Endothelial cell of umbilical vein (primary cell): ENCODE measurements around the gene COL6A3. TPM values are rescaled to one million over a fixed set of nuclear protein-coding genes. Genes with fewer than 3 reads are reported as not detected.

Source experiments
- BruUV-seq: library from RNA; stranded (reverse); fragments of 400-500 nt; replicated peaks from 2 replicates; lab custom pipeline; 2021; lab: Mats Ljungman, UMichigan
- CTCF ChIA-PET: fragments of 300-600, 350-600 bp; sonication (Branson Sonifier 250); formaldehyde crosslinking; loops from one replicate; lab custom pipeline; 2021; ENCODE audit warnings: antibody characterized with exemption, inconsistent platforms; lab: Charles Lee
- POLR2A ChIA-PET: fragments of 300-600, 350-600 bp; sonication (Branson Sonifier 250); formaldehyde crosslinking; loops from one replicate; lab custom pipeline; 2021; ENCODE audit warnings: antibody characterized with exemption, inconsistent platforms; lab: Charles Lee
- DNase-seq: peaks from one replicate; pipeline ENCODE4 v3.0.0-alpha.2; 2011; ENCODE audit warnings: low read depth, low spot score
- FAIRE-seq: peaks from 2 replicates; lab custom pipeline; 2011; peaks lifted over from hg19 to GRCh38; lab: Jason Lieb, UNC
- H2AFZ ChIP-seq: 2 replicates; pipeline ENCODE4 v1.6.0; 2012; ENCODE audit warnings: low read depth, low read length, control low read depth, inconsistent platforms
- H3K27ac ChIP-seq: 2 replicates; pipeline ENCODE4 v1.5.1; 2011; ENCODE audit warnings: low read depth, mild to moderate bottlenecking, control low read depth, low read length, moderate library complexity; ENCODE audit not compliant: insufficient read depth
- H3K27me3 ChIP-seq, 2 experiments: 2 replicates each; pipeline versions ENCODE4 v1.6.0 to v1.6.1; 2011; ENCODE audit warnings: low read length in 2 of 2, mixed read lengths in 1 of 2; ENCODE audit not compliant: control insufficient read depth in 2 of 2, insufficient read depth in 2 of 2
- H3K36me3 ChIP-seq, 2 experiments: 2 replicates in 1 of 2; 3 replicates in 1 of 2; pipeline ENCODE4 v1.5.1; 2011; ENCODE audit warnings: low read length in 2 of 2, mild to moderate bottlenecking in 1 of 2, moderate library complexity in 1 of 2; ENCODE audit not compliant: control insufficient read depth in 2 of 2, insufficient read depth in 2 of 2; ENCODE audit errors: extremely low read depth in 1 of 2
- H3K4me1 ChIP-seq: 3 replicates; pipeline ENCODE4 v1.5.1; 2011; ENCODE audit warnings: mild to moderate bottlenecking, low read length; ENCODE audit not compliant: control insufficient read depth, insufficient read depth; ENCODE audit errors: extremely low read depth
- H3K4me2 ChIP-seq: 2 replicates; pipeline ENCODE4 v1.6.1; 2011; ENCODE audit warnings: low read length, control low read depth, mixed read lengths; ENCODE audit not compliant: insufficient read depth
- H3K4me3 ChIP-seq, 3 experiments: fragments of 200-600 bp in 1 of 3; sonication (generic), shearing (Covaris generic) in 1 of 3; replicated peaks in 1 of 3; 2 replicates each; pipeline ENCODE4 v1.5.1; 2011 to 2016; ENCODE audit warnings: control low read depth in 3 of 3, low read length in 3 of 3, mild to moderate bottlenecking in 2 of 3, inconsistent platforms in 1 of 3, low read depth in 1 of 3, moderate library complexity in 1 of 3; ENCODE audit not compliant: insufficient read depth in 1 of 3
- H3K79me2 ChIP-seq: 2 replicates; pipeline ENCODE4 v1.6.0; 2012; ENCODE audit warnings: low read length, inconsistent platforms; ENCODE audit not compliant: control insufficient read depth, insufficient read depth
- H3K9ac ChIP-seq: replicated peaks from 2 replicates; pipeline ENCODE3; 2011; ENCODE audit warnings: low read length, control low read depth; ENCODE audit not compliant: insufficient read depth; ENCODE audit errors: extremely low read depth
- H3K9me1 ChIP-seq: replicated peaks from 3 replicates; pipeline ENCODE4 v1.6.0; 2011; ENCODE audit warnings: mild to moderate bottlenecking, low read length; ENCODE audit not compliant: control insufficient read depth, insufficient read depth; ENCODE audit errors: extremely low read depth
- H3K9me3 ChIP-seq: replicated peaks from 2 replicates; pipeline ENCODE4 v1.5.1; 2012; ENCODE audit warnings: low read length, inconsistent platforms; ENCODE audit not compliant: control insufficient read depth, insufficient read depth
- H4K20me1 ChIP-seq: replicated peaks from 2 replicates; pipeline ENCODE3; 2011; ENCODE audit warnings: mild to moderate bottlenecking, low read length; ENCODE audit not compliant: control insufficient read depth, insufficient read depth; ENCODE audit errors: extremely low read depth
- EZH2 ChIP-seq: IDR thresholded peaks from 2 replicates; pipeline ENCODE4 v1.6.1; 2012; ENCODE audit warnings: borderline replicate concordance, low read depth, mild to moderate bottlenecking, moderate library complexity, low read length, inconsistent platforms; ENCODE audit not compliant: severe bottlenecking
- FOS ChIP-seq: IDR thresholded peaks from 2 replicates; pipeline ENCODE4 v1.6.1; 2011; ENCODE audit warnings: mild to moderate bottlenecking, low read length, moderate library complexity, borderline replicate concordance; ENCODE audit not compliant: insufficient read depth
- GATA2 ChIP-seq: IDR thresholded peaks from 2 replicates; pipeline ENCODE4 v1.7.0; 2011; ENCODE audit warnings: low read depth, mild to moderate bottlenecking, moderate library complexity, mixed read lengths, low read length; ENCODE audit not compliant: insufficient read length, insufficient read depth
- JUN ChIP-seq: IDR thresholded peaks from 2 replicates; pipeline ENCODE4 v1.6.1; 2011; ENCODE audit warnings: borderline replicate concordance, low read depth; ENCODE audit not compliant: insufficient read length, insufficient read depth
- MYC ChIP-seq: IDR thresholded peaks from one replicate; pipeline ENCODE4 v1.6.1; 2011; ENCODE audit warnings: mild to moderate bottlenecking, low read depth, low read length
- POLR2A ChIP-seq: IDR thresholded peaks from 2 replicates; pipeline ENCODE4 v1.6.1; 2012; ENCODE audit warnings: low read depth, mild to moderate bottlenecking, control low read depth, low read length
- POLR2AphosphoS5 ChIP-seq: IDR thresholded peaks from 2 replicates; pipeline ENCODE4 v1.6.1; 2012; ENCODE audit warnings: low read depth, mild to moderate bottlenecking, control low read depth, low read length, moderate library complexity; ENCODE audit not compliant: insufficient read depth
- dilution Hi-C: fragments of 300-500 bp; cut with MboI; formaldehyde crosslinking; loops from one replicate; pipeline ENCODE4 v1.15.0; 2019; ENCODE audit warnings: low sequenced_read_pairs; ENCODE audit not compliant: extremely low pct_ligation_motif_present
- intact Hi-C: fragments of 100-400 bp; cut with micrococcal nuclease; formaldehyde crosslinking; loops from one replicate; pipeline ENCODE4 v1.10.0; 2022
- polyA plus RNA-seq, 4 experiments: library from polyadenylated mRNA; depleted of rRNA in 3 of 4; stranded (reverse) in 3 of 4; unstranded in 1 of 4; fragments of >200 nt; gene quantifications; 2 replicates each; pipeline versions ENCODE4 v1.2.1 to v1.2.3, GENCODE V29; 2011 to 2012; ENCODE audit warnings: missing spikeins in 1 of 4
- total RNA-seq: library from RNA; stranded (reverse); gene quantifications from 2 replicates; pipeline ENCODE4 v1.2.3, GENCODE V29; 2021
- TF ChIP-seq, protein P1 (sequence below), 2 donors: IDR thresholded peaks; 1 replicate in 1 of 2; 2 replicates in 1 of 2; pipeline ENCODE4 v1.5.1; 2011; ENCODE audit warnings: low read length in 2 of 2, mild to moderate bottlenecking in 2 of 2, moderate library complexity in 2 of 2, control low read depth in 1 of 2, inconsistent platforms in 1 of 2, low read depth in 1 of 2; ENCODE audit not compliant: insufficient read depth in 1 of 2; ENCODE audit errors: extremely low read depth in 1 of 2
- TF ChIP-seq, protein P2 (sequence below): IDR thresholded peaks from 2 replicates; pipeline ENCODE4 v1.6.1; 2011; ENCODE audit not compliant: insufficient read depth, insufficient read length

COL6A3 gene
- total and polyA plus RNA-seq, 2 donors (not counting 3 experiments of a cell fraction or from before 2014, with no cell fraction given): 0.03 TPM; not detected in 1

DNA sequence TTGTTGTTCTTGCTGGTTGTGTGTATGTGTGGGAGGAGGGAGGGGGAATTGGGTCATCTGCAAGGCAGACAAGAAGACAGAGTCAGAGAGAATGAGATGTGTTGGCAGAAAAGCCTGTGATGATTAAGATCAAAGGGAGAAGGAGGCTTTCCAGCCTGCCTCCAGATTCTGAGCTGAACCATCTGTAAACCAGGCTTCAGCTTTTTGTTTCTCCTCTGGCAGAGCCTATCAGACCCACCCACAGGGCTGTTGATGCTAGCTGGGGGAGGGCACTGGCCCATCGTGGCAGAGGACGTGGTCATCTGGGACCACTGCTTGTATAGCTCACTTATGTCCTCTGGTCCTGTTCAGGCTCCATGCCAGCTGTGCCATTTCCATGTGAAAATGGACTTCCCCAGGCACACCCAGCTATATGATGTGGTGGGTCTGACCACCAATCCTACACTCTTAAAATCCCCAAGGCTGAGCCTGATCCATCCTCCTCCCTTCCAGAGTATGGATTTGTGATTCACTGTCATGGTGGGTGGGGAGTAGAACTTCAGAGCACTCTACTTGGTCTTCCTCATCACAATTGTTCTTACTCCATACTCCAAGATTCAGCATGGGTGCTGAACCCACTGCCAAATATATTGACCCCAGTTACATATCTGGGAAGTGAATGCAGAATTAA, 27.8 kb upstream of the COL6A3 start:
- DNase-seq (no peak), FAIRE-seq (no peak)
- Histone ChIP-seq H3K9me3 (no peaks in the 10 kb centered on the region), H3K79me2 (no peaks in the 10 kb centered on the region), H3K9ac (no peak overlapping the region), H3K4me3 (no peak overlapping the region), H3K4me2 (no peak overlapping the region), H4K20me1 (no peaks in the 10 kb centered on the region), H2AFZ (no peak overlapping the region), H3K36me3 (no peaks in the 10 kb centered on the region), H3K27me3 (peaks cover 45 to 54% of the 10 kb centered on the region in 2 experiments), H3K9me1 (no peaks in the 10 kb centered on the region), H3K27ac (no peak overlapping the region), H3K4me1 (no peaks in the 10 kb centered on the region)
- dilution Hi-C loops: no loop called here
- no TSS peak for BruUV-seq
- TF ChIP-seq, protein P1, sequence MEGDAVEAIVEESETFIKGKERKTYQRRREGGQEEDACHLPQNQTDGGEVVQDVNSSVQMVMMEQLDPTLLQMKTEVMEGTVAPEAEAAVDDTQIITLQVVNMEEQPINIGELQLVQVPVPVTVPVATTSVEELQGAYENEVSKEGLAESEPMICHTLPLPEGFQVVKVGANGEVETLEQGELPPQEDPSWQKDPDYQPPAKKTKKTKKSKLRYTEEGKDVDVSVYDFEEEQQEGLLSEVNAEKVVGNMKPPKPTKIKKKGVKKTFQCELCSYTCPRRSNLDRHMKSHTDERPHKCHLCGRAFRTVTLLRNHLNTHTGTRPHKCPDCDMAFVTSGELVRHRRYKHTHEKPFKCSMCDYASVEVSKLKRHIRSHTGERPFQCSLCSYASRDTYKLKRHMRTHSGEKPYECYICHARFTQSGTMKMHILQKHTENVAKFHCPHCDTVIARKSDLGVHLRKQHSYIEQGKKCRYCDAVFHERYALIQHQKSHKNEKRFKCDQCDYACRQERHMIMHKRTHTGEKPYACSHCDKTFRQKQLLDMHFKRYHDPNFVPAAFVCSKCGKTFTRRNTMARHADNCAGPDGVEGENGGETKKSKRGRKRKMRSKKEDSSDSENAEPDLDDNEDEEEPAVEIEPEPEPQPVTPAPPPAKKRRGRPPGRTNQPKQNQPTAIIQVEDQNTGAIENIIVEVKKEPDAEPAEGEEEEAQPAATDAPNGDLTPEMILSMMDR (IDR thresholded peaks at IDR 0.05; ENCODE audit: extremely low read depth in 1 of 2, insufficient read depth in 1 of 2, low read depth in 1 of 2, low read length in 2 of 2): no peak
- TF ChIP-seq, protein P2, sequence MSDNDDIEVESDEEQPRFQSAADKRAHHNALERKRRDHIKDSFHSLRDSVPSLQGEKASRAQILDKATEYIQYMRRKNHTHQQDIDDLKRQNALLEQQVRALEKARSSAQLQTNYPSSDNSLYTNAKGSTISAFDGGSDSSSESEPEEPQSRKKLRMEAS: no peak
- TF ChIP-seq EZH2 (no peak), GATA2 (no peak), POLR2AphosphoS5 (no peak), MYC (no peak), FOS (no peak), JUN (no peak), POLR2A (no peak)
- POLR2A ChIA-PET: no interaction called here
- intact Hi-C loops: no loop called here
- CTCF ChIA-PET: interaction anchor here (0.6 to 3.1 kb wide), 6 partner anchors 15 to 349 kb away, joined by 3 to 25 read pairs (median 3); no protein-coding TSS in a partner anchor
